UCSD-AML1 (cell line): ENCODE measurements around the gene SPRED1.
A peak's percentile ranks its signal among the peaks of the same experiment; 100 is the strongest.

Experiments used
- DNase-seq: peaks from one replicate; lab custom pipeline; 2025; ENCODE audit not compliant: unreplicated experiment; lab: John Stamatoyannopoulos, UW

The SPRED1 gene

GRCh38 chr15:38252481-38253350 is at the start of gene SPRED1:
TSS of gene SPRED1 (plus strand) at chr15:38252836. CDS start at chr15:38253186, 350 bp downstream.
- DNase-seq = peak; percentile 76

- no peak for DNase-seq
These were observed 46.9 kb upstream of the SPRED1 start for GRCh38 chr15:38205526-38206272.

DNA sequence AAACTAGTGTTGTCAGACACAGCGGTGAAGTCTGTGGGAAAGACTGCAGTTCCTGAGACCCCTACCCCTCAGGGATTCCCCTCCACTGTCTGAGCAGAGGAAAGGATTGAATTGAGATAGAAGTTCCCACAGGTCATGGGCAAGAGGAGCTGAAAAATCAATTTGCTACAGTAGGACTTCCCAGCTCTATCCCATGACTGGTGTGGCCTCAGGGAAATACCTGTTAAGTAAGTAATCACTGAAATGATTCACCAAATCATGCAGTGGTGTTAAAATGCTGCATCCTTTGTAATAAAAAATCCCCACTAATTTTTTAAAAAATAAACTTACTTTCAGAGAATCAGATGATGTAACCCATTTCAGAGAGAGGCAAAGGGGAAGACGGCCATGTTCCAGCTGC is 45.0 kb upstream of the SPRED1 start:
- DNase-seq = no peak

DNA sequence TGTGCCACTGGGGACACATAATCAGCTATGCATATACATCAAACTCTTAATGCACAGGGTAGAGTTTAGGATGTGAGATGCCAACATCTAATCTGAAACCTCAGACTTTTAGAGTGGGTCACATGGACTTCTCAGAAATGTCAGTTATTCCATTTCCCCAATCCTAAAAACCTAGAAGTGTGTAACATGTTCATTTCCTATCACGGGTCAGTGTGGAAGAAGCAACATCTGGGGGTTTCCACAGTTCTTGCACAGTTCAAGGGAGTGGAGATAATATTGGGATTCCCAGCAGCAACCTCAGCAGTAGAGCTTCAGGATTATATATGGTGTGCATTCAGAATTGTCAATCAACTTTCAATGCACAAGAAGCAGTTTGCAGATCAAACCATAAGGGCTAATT is 44.4 kb upstream of the SPRED1 start:
- no peak for DNase-seq

DNA sequence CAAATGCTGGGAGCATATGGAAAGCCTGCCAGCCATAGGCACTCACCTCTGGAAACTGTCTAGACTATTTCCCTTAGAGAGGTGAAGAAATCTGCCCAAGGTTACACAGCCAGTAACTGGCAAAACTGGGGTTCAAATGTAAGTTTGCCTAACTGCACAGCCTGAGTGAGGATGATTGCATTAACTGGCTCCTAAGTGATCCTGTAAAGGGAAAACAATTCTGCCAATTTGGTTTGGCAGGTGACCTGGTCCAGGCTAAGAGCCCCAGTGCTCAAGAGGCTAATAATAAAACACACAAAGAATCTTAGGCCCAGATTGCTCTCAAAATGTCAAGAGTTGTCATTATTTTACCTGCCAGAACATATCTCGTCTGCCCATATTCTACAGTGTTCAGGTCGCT is 43.9 kb upstream of the SPRED1 start:
- DNase-seq = no peak

- DNase-seq = no peak
These were observed 41.4 kb upstream of the SPRED1 start for GRCh38 chr15:38211249-38211648.

- no peak for DNase-seq
These were observed 40.8 kb upstream of the SPRED1 start for GRCh38 chr15:38211811-38212210.

DNA sequence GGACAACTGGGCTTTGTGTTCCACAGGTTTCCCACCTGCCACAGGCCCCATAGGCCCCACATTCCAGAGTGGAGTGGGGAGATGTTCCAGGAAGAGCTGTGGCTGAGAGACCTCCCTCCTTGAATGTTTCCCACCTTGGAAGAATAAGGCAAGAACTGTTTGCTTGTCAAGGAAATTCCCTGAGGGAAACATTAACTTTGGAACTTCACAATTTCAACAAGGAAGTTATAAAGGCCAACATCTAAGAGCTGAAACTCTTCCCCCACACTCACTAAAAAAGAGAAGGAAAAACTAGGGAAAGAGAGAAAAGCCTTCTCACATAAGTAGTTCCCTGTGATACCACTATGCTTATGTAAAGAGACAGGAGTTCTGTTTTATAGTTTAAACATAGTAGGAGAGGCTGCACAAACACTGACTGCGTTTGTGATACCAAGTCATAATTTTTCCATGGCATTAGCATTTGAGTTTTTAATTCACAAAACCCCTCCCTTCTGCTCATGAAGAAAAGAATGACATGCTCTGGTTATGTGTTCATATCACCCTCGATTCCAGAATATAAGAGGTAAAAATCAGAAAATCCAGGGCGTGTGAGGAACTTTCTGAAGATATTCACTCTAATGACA is 39.8 kb upstream of the SPRED1 start:
- DNase-seq = no peak

DNA sequence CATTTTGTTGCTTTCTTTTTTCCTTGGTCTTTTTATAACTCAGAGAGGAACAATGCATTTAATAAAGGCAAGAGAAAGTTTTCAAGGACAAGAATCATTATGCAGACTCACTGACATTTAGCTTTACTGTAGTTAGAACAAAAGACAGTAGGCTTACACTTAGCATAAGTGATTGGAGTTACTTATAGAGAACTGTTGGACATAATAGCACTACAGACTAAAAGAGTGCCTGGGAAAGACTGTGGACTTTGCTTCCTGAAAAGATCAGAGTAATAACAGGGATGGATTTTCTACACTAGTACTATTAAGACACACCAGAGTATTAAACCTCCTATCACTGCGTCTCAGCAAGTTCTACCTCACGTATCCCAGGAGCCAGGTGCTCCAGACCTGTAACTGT is 39.3 kb upstream of the SPRED1 start:
- no peak for DNase-seq

DNA sequence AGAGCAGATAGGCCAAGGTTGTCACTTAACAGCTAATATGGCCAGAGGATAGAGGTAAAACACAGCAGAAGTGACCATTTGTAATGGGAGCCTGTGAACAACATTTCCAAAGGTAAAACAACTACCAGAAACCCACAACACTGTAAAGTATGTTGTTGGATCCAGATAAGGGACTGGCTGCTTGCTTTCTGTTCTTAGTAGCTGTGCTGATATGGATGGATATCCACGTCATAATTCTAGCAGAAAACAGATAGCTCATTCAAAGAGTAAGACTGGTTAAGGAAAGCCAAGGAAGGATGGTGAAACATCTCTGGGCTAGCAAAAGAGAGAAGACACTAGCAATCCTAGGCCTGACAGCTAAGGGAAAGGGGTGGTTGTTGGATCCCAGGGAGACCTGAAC is 36.9 kb upstream of the SPRED1 start:
- no peak for DNase-seq

- DNase-seq = no peak
These were observed 35.9 kb upstream of the SPRED1 start for GRCh38 chr15:38216763-38217162.

DNA sequence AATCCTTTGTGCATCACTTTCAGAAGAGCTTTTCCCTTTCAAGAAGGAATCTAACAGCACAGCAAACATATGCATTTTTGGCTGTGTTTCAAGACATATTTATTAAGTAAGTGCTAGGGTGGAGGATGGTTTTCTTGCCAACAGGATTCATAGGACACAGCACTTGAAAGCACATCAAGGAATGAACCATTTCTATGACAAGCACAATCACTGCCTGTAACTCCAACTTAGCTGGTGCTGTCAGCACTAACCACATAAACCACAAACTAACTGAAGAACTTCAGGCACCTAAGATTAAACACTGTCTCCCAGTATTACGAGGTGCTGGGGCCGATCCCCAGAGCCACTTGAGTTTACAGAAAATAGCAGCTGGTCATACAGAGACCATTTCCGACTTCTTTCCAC is 35.4 kb upstream of the SPRED1 start:
- no peak for DNase-seq

GRCh38 chr15:38217788-38218609 is 34.6 kb upstream of the SPRED1 start:
- DNase-seq = no peak

GRCh38 chr15:38220606-38221273 is 31.9 kb upstream of the SPRED1 start:
- DNase-seq = no peak

GRCh38 chr15:38224486-38224885 is 28.1 kb upstream of the SPRED1 start:
- no peak for DNase-seq

DNA sequence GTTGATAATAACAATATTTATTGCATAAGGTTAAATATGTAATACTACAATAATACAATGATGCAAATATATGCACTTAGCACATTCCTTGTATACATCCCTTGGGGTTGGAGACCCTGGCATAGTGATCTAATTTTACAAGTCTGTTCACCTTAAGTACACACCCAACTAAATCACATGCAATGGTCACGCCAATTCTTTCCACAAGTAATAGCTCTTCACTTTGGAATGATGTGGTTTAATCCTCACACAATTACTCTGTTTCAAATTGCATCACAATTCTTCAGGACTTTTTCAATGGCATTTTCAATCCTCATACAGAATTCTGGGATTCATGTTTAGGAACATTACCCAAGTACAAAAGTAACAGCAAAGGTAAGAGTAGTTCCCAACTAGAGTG is 27.3 kb upstream of the SPRED1 start:
- no peak for DNase-seq

GRCh38 chr15:38226608-38227266 is 25.9 kb upstream of the SPRED1 start:
- DNase-seq = no peak

DNA sequence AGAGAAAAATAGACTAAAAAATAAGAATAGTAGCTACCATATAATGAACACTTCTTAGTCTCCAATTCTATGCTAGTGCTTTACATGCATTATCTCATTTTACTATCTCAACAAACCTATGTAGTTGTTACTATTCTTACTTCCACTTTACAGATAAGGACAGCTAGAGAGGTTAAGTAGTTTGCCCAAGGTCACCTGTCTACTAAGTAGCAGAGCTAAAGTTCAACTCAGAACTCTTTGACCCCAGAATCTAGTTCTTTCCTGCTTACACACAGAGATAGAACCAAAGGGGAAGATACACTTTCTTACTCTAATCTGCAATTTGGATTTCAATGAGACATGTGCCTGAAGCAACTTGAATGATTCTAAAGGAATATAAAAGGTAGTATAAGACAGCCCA is 24.7 kb upstream of the SPRED1 start:
- no peak for DNase-seq

DNA sequence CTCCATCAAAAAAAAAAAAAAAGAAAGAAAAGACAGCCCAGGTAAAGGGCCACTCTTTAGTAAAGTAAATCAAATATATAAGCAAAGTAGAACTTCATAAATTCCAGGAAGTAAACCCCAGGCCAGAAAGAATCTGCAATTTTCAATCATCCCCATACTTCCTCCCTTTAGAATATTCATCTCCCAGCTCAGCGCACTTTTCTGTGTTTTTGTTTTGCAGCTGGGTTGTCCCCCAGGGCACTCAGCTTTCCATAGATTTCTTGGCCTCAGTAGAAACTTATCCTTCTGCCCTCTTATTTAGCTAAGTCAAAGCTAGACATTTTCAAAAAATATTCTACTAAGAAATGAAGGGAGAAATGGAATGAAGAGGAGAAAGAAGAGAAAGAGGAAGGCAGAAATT is 24.0 kb upstream of the SPRED1 start:
- DNase-seq = no peak

- no peak for DNase-seq
These were observed 22.8 kb upstream of the SPRED1 start for GRCh38 chr15:38229705-38230310.
